ENCODE measurements around the gene CLEC2B.

Gene CLEC2B

DNA sequence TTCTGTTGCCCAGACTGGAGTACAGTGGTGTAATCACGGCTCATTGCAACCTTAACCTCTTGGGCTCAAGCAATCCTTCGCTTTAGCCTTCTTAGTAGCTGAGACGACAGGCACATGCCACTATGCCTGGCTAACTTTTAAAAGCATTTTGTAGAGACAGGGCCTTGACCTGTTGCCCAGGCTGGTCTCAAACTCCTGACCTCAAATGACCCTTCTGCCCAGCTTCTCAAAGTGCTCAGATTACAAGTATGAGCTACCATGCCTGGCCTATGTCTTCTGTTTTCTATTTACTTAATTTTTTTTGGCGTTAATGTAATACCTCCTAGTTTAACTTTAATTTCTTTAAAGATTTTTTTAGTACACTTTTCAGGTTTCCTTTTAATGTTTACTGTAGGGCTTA is 62.4 kb downstream of the CLEC2B start:
- DNase-seq, result no peak

- no peak for DNase-seq
Observed at GRCh38 chr12:9805883-9806282, 63.3 kb downstream of the CLEC2B start.
